H9 (cell line): Measurements from ENCODE around the gene SPAG17. TPM values are rescaled to one million over a fixed set of nuclear protein-coding genes. Genes with fewer than 3 reads are reported as not detected.

Experiments used
- DNase-seq: peaks from one replicate; pipeline ENCODE4 v3.0.0-alpha.2; 2017
- H2AFZ ChIP-seq: one replicate; pipeline ENCODE4 v1.6.1; 2013; ENCODE audit warnings: mild to moderate bottlenecking, low read length, control low read depth, moderate library complexity
- H2AK5ac ChIP-seq: 2 replicates; pipeline ENCODE4 v1.6.1; 2013; ENCODE audit warnings: low read length, control low read depth, mixed read lengths; ENCODE audit not compliant: insufficient read length
- H2BK120ac ChIP-seq: one replicate; pipeline ENCODE4 v1.6.1; 2013; ENCODE audit warnings: low read depth, mild to moderate bottlenecking, low read length, control low read depth, inconsistent platforms; ENCODE audit not compliant: poor library complexity, severe bottlenecking
- H2BK12ac ChIP-seq: 2 replicates; pipeline ENCODE4 v1.6.1; 2013; ENCODE audit warnings: low read length, control low read depth, mixed read lengths, low read depth; ENCODE audit not compliant: insufficient read length
- H2BK15ac ChIP-seq: 2 replicates; pipeline ENCODE4 v1.6.1; 2013; ENCODE audit warnings: low read depth, low read length, control low read depth
- H2BK20ac ChIP-seq: one replicate; pipeline ENCODE4 v1.6.1; 2013; ENCODE audit warnings: low read depth, mild to moderate bottlenecking, low read length, control low read depth, inconsistent platforms; ENCODE audit not compliant: poor library complexity, severe bottlenecking
- H2BK5ac ChIP-seq: 2 replicates; pipeline ENCODE4 v1.6.1; 2013; ENCODE audit warnings: low read length, control low read depth, mixed read lengths; ENCODE audit not compliant: insufficient read length
- H3K14ac ChIP-seq: 2 replicates; pipeline ENCODE4 v1.6.1; 2013; ENCODE audit warnings: low read length, control low read depth; ENCODE audit not compliant: insufficient read depth
- H3K18ac ChIP-seq: 2 replicates; pipeline ENCODE4 v1.6.1; 2013; ENCODE audit warnings: low read depth, mild to moderate bottlenecking, mixed read lengths, low read length, control low read depth; ENCODE audit not compliant: insufficient read length
- H3K23ac ChIP-seq: 2 replicates; pipeline ENCODE4 v1.6.1; 2013; ENCODE audit warnings: low read length, control low read depth, mixed read lengths, low read depth; ENCODE audit not compliant: insufficient read length
- H3K23me2 ChIP-seq: 2 replicates; pipeline ENCODE4 v1.6.1; 2013; ENCODE audit warnings: low read depth, mild to moderate bottlenecking, mixed read lengths, low read length, control low read depth; ENCODE audit not compliant: insufficient read length, poor library complexity, severe bottlenecking
- H3K27ac ChIP-seq: 2 replicates; pipeline ENCODE4 v1.5.1; 2013; ENCODE audit warnings: low read length, control low read depth, mixed read lengths, low read depth; ENCODE audit not compliant: insufficient read length
- H3K27me3 ChIP-seq: 2 replicates; pipeline ENCODE4 v1.6.1; 2013; ENCODE audit warnings: low read length, control low read depth, inconsistent platforms; ENCODE audit not compliant: insufficient read depth
- H3K4ac ChIP-seq: 2 replicates; pipeline ENCODE4 v1.6.1; 2013; ENCODE audit warnings: low read depth, mild to moderate bottlenecking, control low read depth, inconsistent platforms, low read length, moderate library complexity
- H3K4me1 ChIP-seq: 2 replicates; pipeline ENCODE4 v1.6.1; 2013; ENCODE audit warnings: low read length, control low read depth, inconsistent platforms; ENCODE audit not compliant: insufficient read depth
- H3K4me2 ChIP-seq: 2 replicates; pipeline ENCODE4 v1.6.1; 2013; ENCODE audit warnings: low read length, control low read depth, mixed read lengths; ENCODE audit not compliant: insufficient read length, insufficient read depth
- H3K56ac ChIP-seq: 2 replicates; pipeline ENCODE4 v1.6.1; 2013; ENCODE audit warnings: low read depth, mild to moderate bottlenecking, mixed read lengths, low read length, control low read depth; ENCODE audit not compliant: insufficient read length
- H3K79me1 ChIP-seq: 2 replicates; pipeline ENCODE4 v1.6.1; 2013; ENCODE audit warnings: low read depth, mild to moderate bottlenecking, moderate library complexity, low read length, control low read depth, inconsistent platforms; ENCODE audit not compliant: insufficient read depth, poor library complexity, severe bottlenecking
- H3K79me2 ChIP-seq: 2 replicates; pipeline ENCODE4 v1.6.1; 2013; ENCODE audit warnings: low read length, control low read depth, inconsistent platforms; ENCODE audit not compliant: insufficient read depth
- H3K9ac ChIP-seq: 2 replicates; pipeline ENCODE4 v1.6.1; 2013; ENCODE audit warnings: low read length, control low read depth, mixed read lengths; ENCODE audit not compliant: insufficient read length; ENCODE audit errors: extremely low read depth
- H3K9me3 ChIP-seq: one replicate; pipeline ENCODE4 v1.6.1; 2013; ENCODE audit warnings: low read depth, low read length, inconsistent platforms; ENCODE audit not compliant: control insufficient read depth
- H3T11ph ChIP-seq: one replicate; pipeline ENCODE4 v1.6.1; 2013; ENCODE audit warnings: mild to moderate bottlenecking, low read length, control low read depth, inconsistent platforms
- H4K20me1 ChIP-seq: one replicate; pipeline ENCODE4 v1.6.1; 2013; ENCODE audit not compliant: control insufficient read depth, insufficient read length, insufficient read depth
- H4K5ac ChIP-seq: 2 replicates; pipeline ENCODE4 v1.6.1; 2013; ENCODE audit warnings: low read depth, mild to moderate bottlenecking, mixed read lengths, low read length, control low read depth; ENCODE audit not compliant: insufficient read length
- H4K8ac ChIP-seq: replicated peaks from 2 replicates; pipeline ENCODE4 v1.6.1; 2013; ENCODE audit warnings: low read length, control low read depth, mixed read lengths, low read depth; ENCODE audit not compliant: insufficient read length
- H4K91ac ChIP-seq: 2 replicates; pipeline ENCODE4 v1.6.1; 2013; ENCODE audit warnings: low read depth, mild to moderate bottlenecking, moderate library complexity, mixed read lengths, low read length, control low read depth; ENCODE audit not compliant: insufficient read length
- H3K27ac Mint-ChIP-seq, 3 experiments: 2 replicates in 2 of 3; 3 replicates in 1 of 3; pipeline ENCODE4 v1.8.0; 2020 to 2021; ENCODE audit warnings: mixed read lengths in 3 of 3, mild to moderate bottlenecking in 1 of 3, moderate library complexity in 1 of 3
- H3K27me3 Mint-ChIP-seq: 2 replicates; pipeline ENCODE4 v1.8.0; 2021; ENCODE audit warnings: low read depth, mild to moderate bottlenecking, moderate library complexity, mixed read lengths
- H3K36me3 Mint-ChIP-seq, 3 experiments: 2 replicates in 2 of 3; 3 replicates in 1 of 3; pipeline ENCODE4 v1.8.0; 2020 to 2021; ENCODE audit warnings: low read depth in 3 of 3, mixed read lengths in 3 of 3; ENCODE audit not compliant: insufficient read depth in 1 of 3
- H3K4me1 Mint-ChIP-seq, 2 experiments: 2 replicates each; pipeline ENCODE4 v1.8.0; 2020; ENCODE audit warnings: mixed read lengths in 2 of 2
- H3K4me3 Mint-ChIP-seq, 2 experiments: 2 replicates in 1 of 2; 3 replicates in 1 of 2; pipeline ENCODE4 v1.8.0; 2020 to 2021; ENCODE audit warnings: mild to moderate bottlenecking in 2 of 2, mixed read lengths in 2 of 2, moderate library complexity in 1 of 2
- H3K9me3 Mint-ChIP-seq, 2 experiments: 2 replicates in 1 of 2; 3 replicates in 1 of 2; pipeline ENCODE4 v1.8.0; 2020; ENCODE audit warnings: mild to moderate bottlenecking in 2 of 2, mixed read lengths in 2 of 2, moderate library complexity in 1 of 2
- WGBS: extraction: QIAGEN DNeasy Blood & Tissue Kit; methylation state at CpG from one replicate; pipeline ENCODE4 v1.1.7; 2013; ENCODE audit warnings: missing lambda C conversion rate, low lambda C conversion rate, mixed read lengths; ENCODE audit not compliant: insufficient read length; ENCODE audit errors: extremely low coverage; 5-methylcytosine and 5-hydroxymethylcytosine counted together
- total RNA-seq: library from RNA; stranded (reverse); gene quantifications from 2 replicates; pipeline ENCODE4 v1.2.1, GENCODE V29; 2021
- TF ChIP-seq, protein P1 (sequence below): fragments of 200-600 bp; sonication (generic); conservative IDR thresholded peaks from 3 replicates; pipeline ENCODE4 v1.8.0; 2021; ENCODE audit warnings: antibody characterized with exemption, mild to moderate bottlenecking

SPAG17 gene
- total RNA-seq, 1 experiment from 2014 or later, result 0.37 TPM

GRCh38 chr1:118077331-118078045, 107.5 kb downstream of the SPAG17 start:
- TF ChIP-seq, protein P1, sequence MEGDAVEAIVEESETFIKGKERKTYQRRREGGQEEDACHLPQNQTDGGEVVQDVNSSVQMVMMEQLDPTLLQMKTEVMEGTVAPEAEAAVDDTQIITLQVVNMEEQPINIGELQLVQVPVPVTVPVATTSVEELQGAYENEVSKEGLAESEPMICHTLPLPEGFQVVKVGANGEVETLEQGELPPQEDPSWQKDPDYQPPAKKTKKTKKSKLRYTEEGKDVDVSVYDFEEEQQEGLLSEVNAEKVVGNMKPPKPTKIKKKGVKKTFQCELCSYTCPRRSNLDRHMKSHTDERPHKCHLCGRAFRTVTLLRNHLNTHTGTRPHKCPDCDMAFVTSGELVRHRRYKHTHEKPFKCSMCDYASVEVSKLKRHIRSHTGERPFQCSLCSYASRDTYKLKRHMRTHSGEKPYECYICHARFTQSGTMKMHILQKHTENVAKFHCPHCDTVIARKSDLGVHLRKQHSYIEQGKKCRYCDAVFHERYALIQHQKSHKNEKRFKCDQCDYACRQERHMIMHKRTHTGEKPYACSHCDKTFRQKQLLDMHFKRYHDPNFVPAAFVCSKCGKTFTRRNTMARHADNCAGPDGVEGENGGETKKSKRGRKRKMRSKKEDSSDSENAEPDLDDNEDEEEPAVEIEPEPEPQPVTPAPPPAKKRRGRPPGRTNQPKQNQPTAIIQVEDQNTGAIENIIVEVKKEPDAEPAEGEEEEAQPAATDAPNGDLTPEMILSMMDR, result peak; percentile 78
- H3K4me2 ChIP-seq, result peak overlapping the region; percentile 40

More at GRCh38 chr1:118077331-118078045, 107.5 kb downstream of the SPAG17 start:
- Histone ChIP-seq H2BK15ac (no peak overlapping the region), H3K23ac (no peak overlapping the region), H3T11ph (no peak overlapping the region), H2BK12ac (no peak overlapping the region), H3K4me1 (no peaks in the 10 kb centered on the region), H3K4ac (no peak overlapping the region), H3K27me3 (no peaks in the 10 kb centered on the region), H3K56ac (no peak overlapping the region), H4K20me1 (no peaks in the 10 kb centered on the region), H3K9ac (no peak overlapping the region), H2AK5ac (no peak overlapping the region), H2AFZ (no peak overlapping the region), H3K79me2 (no peaks in the 10 kb centered on the region), H4K91ac (no peak overlapping the region), H3K18ac (no peak overlapping the region), H2BK20ac (no peak overlapping the region), H4K8ac (no peak overlapping the region), H4K5ac (no peak overlapping the region), H3K23me2 (no peaks in the 10 kb centered on the region), H3K27ac (peak overlapping the region; percentile 81), H3K79me1 (no peaks in the 10 kb centered on the region), H2BK5ac (no peak overlapping the region), H3K9me3 (no peaks in the 10 kb centered on the region), H3K14ac (no peak overlapping the region), H2BK120ac (no peak overlapping the region)
- H3K4me1 Mint-ChIP-seq, result peaks cover 25 to 29% of the 10 kb centered on the region in 2 experiments
- no peaks in the 10 kb centered on the region for H3K27me3 Mint-ChIP-seq
- peak; percentile 32 for DNase-seq
- H3K27ac Mint-ChIP-seq, result peak overlapping the region; percentile 35 to 78 (median 63); a peak in 5 of 7 replicates
- H3K9me3 Mint-ChIP-seq, result no peaks in the 10 kb centered on the region
- peak overlapping the region in 1 of 2 experiments; percentile 34; a peak in 1 of 5 replicates for H3K4me3 Mint-ChIP-seq
- H3K36me3 Mint-ChIP-seq, result no peaks in the 10 kb centered on the region
- no CpG with 5 or more reads among the region's 2 CpGs for WGBS
